Ishikawa (cell line): Measurements from ENCODE around the gene UBTD2.

ENCODE experiments used
- CEBPB ChIP-seq: IDR thresholded peaks from 2 replicates; pipeline ENCODE4 v1.6.1; 2012
- EGR1 ChIP-seq: IDR thresholded peaks from 2 replicates; pipeline ENCODE4 v1.6.1; 2012
- EP300 ChIP-seq: IDR thresholded peaks from 2 replicates; pipeline ENCODE4 v1.6.1; 2012; ENCODE audit warnings: borderline replicate concordance
- FOXM1 ChIP-seq: IDR thresholded peaks from 2 replicates; pipeline ENCODE4 v1.6.1; 2012; ENCODE audit warnings: low read depth, borderline replicate concordance
- NFIC ChIP-seq: IDR thresholded peaks from 2 replicates; pipeline ENCODE4 v1.6.1; 2012
- RAD21 ChIP-seq: IDR thresholded peaks from 2 replicates; pipeline ENCODE4 v1.6.1; 2012; ENCODE audit warnings: low read depth
- REST ChIP-seq: IDR thresholded peaks from 2 replicates; pipeline ENCODE4 v1.6.1; 2012; ENCODE audit warnings: low read depth, mild to moderate bottlenecking
- TAF1 ChIP-seq: IDR thresholded peaks from 2 replicates; pipeline ENCODE4 v1.6.1; 2012; ENCODE audit warnings: low read depth, mild to moderate bottlenecking
- TCF12 ChIP-seq: IDR thresholded peaks from 2 replicates; pipeline ENCODE4 v1.6.1; 2012; ENCODE audit warnings: low read depth
- TEAD4 ChIP-seq: IDR thresholded peaks from 2 replicates; pipeline ENCODE4 v1.6.1; 2012
- YY1 ChIP-seq: IDR thresholded peaks from 2 replicates; pipeline ENCODE4 v1.6.1; 2012; ENCODE audit warnings: low read depth
- ZBTB7A ChIP-seq: IDR thresholded peaks from 2 replicates; pipeline ENCODE4 v1.6.1; 2012; ENCODE audit warnings: low read depth

GRCh38 chr5:172199446-172199845 is 84.1 kb downstream of the UBTD2 start:
- TF ChIP-seq TEAD4 (no peak), REST (no peak), CEBPB (no peak), RAD21 (no peak), EP300 (no peak), YY1 (no peak), ZBTB7A (no peak), EGR1 (no peak), FOXM1 (no peak), TCF12 (no peak), NFIC (no peak), TAF1 (no peak)
